ENCODE data around the gene EDN3. TPM values are rescaled to one million over a fixed set of nuclear protein-coding genes. Genes with fewer than 3 reads are reported as not detected.

EDN3 gene
- total RNA-seq, 3 donors from 2014 or later (not counting 1 experiment from before 2014, with no cell fraction given), result 0.24 to 0.53 (median 0.41) TPM

DNA sequence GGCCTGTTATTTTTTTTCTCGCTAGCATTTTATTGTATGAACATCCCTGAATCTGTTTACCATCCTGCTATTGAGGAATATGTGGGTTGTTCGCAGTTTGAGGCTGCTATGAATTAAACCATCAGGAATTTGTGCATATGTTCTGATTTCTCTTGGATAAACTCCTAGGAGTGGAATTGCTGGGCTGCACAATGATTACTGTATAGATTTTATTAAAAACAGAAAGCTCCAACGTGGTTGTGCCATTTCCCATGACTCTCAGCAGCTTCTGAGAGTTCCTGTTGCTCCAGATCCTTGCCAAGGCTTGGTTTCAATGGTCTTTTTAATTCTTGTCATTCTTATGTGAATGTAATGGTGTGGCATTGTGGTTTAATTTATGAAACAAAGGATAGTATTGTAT, 75.1 kb downstream of the EDN3 start:
- Histone ChIP-seq H3K9me3 (ENCODE audit: control insufficient read depth, insufficient read depth, low read length) (no peaks in the 10 kb centered on the region), H3K4me1 (ENCODE audit: control insufficient read depth, insufficient read depth, low read length) (no peaks in the 10 kb centered on the region), H3K36me3 (ENCODE audit: control insufficient read depth, insufficient read depth, low read length) (no peaks in the 10 kb centered on the region), H3K27ac (ENCODE audit: low read length) (no peak overlapping the region), H3K27me3 (ENCODE audit: control insufficient read depth, insufficient read depth, low read length) (no peaks in the 10 kb centered on the region), H3K4me3 (ENCODE audit: low read length) (no peak overlapping the region)
- WGBS (ENCODE audit: insufficient coverage), result 88% methylated on average over 3 of the region's 3 CpGs
- TF ChIP-seq, protein P1, sequence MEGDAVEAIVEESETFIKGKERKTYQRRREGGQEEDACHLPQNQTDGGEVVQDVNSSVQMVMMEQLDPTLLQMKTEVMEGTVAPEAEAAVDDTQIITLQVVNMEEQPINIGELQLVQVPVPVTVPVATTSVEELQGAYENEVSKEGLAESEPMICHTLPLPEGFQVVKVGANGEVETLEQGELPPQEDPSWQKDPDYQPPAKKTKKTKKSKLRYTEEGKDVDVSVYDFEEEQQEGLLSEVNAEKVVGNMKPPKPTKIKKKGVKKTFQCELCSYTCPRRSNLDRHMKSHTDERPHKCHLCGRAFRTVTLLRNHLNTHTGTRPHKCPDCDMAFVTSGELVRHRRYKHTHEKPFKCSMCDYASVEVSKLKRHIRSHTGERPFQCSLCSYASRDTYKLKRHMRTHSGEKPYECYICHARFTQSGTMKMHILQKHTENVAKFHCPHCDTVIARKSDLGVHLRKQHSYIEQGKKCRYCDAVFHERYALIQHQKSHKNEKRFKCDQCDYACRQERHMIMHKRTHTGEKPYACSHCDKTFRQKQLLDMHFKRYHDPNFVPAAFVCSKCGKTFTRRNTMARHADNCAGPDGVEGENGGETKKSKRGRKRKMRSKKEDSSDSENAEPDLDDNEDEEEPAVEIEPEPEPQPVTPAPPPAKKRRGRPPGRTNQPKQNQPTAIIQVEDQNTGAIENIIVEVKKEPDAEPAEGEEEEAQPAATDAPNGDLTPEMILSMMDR (IDR thresholded peaks at IDR 0.05), result no peak
- Mint-ChIP-seq H3K4me1 (no peaks in the 10 kb centered on the region), H3K4me3 (no peak overlapping the region), H3K27me3 (ENCODE audit: low read depth in 2 of 2) (peaks cover 22 to 36% of the 10 kb centered on the region in 2 donors), H3K27ac (no peak overlapping the region), H3K9me3 (no peaks in the 10 kb centered on the region), H3K36me3 (no peaks in the 10 kb centered on the region)
- no peak for ATAC-seq
- intact Hi-C loops (cut with micrococcal nuclease), result no loop called here
- DNase-seq, result no peak

Other genes with a start within 250 kb of the EDN3 start
- gene ZNF831, start 136.8 kb upstream of the EDN3 start, total RNA-seq, result 10 to 100 TPM; 24.8 to 42.0 (median 40.2) TPM